ENCODE measurements around the gene UCHL5. TPM values are rescaled to one million over a fixed set of nuclear protein-coding genes. Genes with fewer than 3 reads are reported as not detected.

Gene UCHL5
- total RNA-seq, 1 experiment from 2014 or later, result 53.3 TPM

GRCh38 chr1:192977089-192977706 lies 82.0 kb downstream of the UCHL5 start:
- in situ Hi-C loops (cut with HindIII; ENCODE audit: low sequenced_read_pairs), result no loop called here
- DNase-seq (ENCODE audit: low spot score), result no peak

- DNase-seq (ENCODE audit: low spot score), result no peak
- in situ Hi-C loops (cut with HindIII; ENCODE audit: low sequenced_read_pairs), result no loop called here
Observed at GRCh38 chr1:192976576-192976975, 82.6 kb downstream of the UCHL5 start.

- no peak for DNase-seq (ENCODE audit: low spot score)
- in situ Hi-C loops (cut with HindIII; ENCODE audit: low sequenced_read_pairs), result no loop called here
Observed at GRCh38 chr1:192974701-192975100, 84.5 kb downstream of the UCHL5 start.

- DNase-seq (ENCODE audit: low spot score), result no peak
- in situ Hi-C loops (cut with HindIII; ENCODE audit: low sequenced_read_pairs), result no loop called here
Observed at GRCh38 chr1:192973988-192974387, 85.2 kb downstream of the UCHL5 start.

GRCh38 chr1:192973202-192973601 lies 86.0 kb downstream of the UCHL5 start:
- in situ Hi-C loops (cut with HindIII; ENCODE audit: low sequenced_read_pairs), result no loop called here
- no peak for DNase-seq (ENCODE audit: low spot score)

GRCh38 chr1:192969091-192969490 lies 90.1 kb downstream of the UCHL5 start:
- in situ Hi-C loops (cut with HindIII; ENCODE audit: low sequenced_read_pairs), result no loop called here

GRCh38 chr1:192968323-192968722 lies 90.8 kb downstream of the UCHL5 start:
- DNase-seq (ENCODE audit: low spot score), result no peak
- in situ Hi-C loops (cut with HindIII; ENCODE audit: low sequenced_read_pairs), result no loop called here

More at GRCh38 chr1:192969091-192969490, 90.1 kb downstream of the UCHL5 start:
- no peak for DNase-seq (ENCODE audit: low spot score)

GRCh38 chr1:192967901-192968300 lies 91.3 kb downstream of the UCHL5 start:
- in situ Hi-C loops (cut with HindIII; ENCODE audit: low sequenced_read_pairs), result no loop called here
- no peak for DNase-seq (ENCODE audit: low spot score)

- in situ Hi-C loops (cut with HindIII; ENCODE audit: low sequenced_read_pairs), result no loop called here
Observed at GRCh38 chr1:192967211-192967877, 91.8 kb downstream of the UCHL5 start.

GRCh38 chr1:192966073-192966472 lies 93.1 kb downstream of the UCHL5 start:
- DNase-seq (ENCODE audit: low spot score), result no peak
- in situ Hi-C loops (cut with HindIII; ENCODE audit: low sequenced_read_pairs), result no loop called here

More at GRCh38 chr1:192967211-192967877, 91.8 kb downstream of the UCHL5 start:
- no peak for DNase-seq (ENCODE audit: low spot score)

- DNase-seq (ENCODE audit: low spot score), result no peak
- in situ Hi-C loops (cut with HindIII; ENCODE audit: low sequenced_read_pairs), result no loop called here
Observed at GRCh38 chr1:192962901-192963300, 96.3 kb downstream of the UCHL5 start.

Other genes with a start within 250 kb of the UCHL5 start
- 89.6 and 177 TPM in 2 replicates for gene RO60, start 252 bp upstream of the UCHL5 start, total RNA-seq (2014; rRNA removed; shearing (Covaris generic))
- 16.9 and 19.5 TPM in 2 replicates for gene GLRX2, start 46.1 kb upstream of the UCHL5 start, total RNA-seq (2014; rRNA removed; shearing (Covaris generic))
- gene CDC73, start 62.7 kb upstream of the UCHL5 start, total RNA-seq (2014; rRNA removed; shearing (Covaris generic)), result 15.2 and 16.9 TPM in 2 replicates
- gene B3GALT2, start 127.3 kb upstream of the UCHL5 start, total RNA-seq (2014; rRNA removed; shearing (Covaris generic)), result not detected in 2 replicates